Loucy (cell line): ENCODE results near the gene TMEM11.

Experiments
- H2AFZ ChIP-seq: fragments of 200-600 bp; sonication (generic); 2 replicates; pipeline ENCODE4 v1.6.0; 2016; ENCODE audit warnings: antibody characterized with exemption, mild to moderate bottlenecking, low read length, moderate library complexity
- H3F3A ChIP-seq: fragments of 200-600 bp; 2 replicates; pipeline ENCODE4 v1.6.0; 2016; ENCODE audit warnings: antibody characterized with exemption, low read depth, mild to moderate bottlenecking
- H3K27me3 ChIP-seq: fragments of 200-600 bp; sonication (generic); 2 replicates; pipeline ENCODE4 v1.6.1; 2014; ENCODE audit warnings: low read length, mild to moderate bottlenecking; ENCODE audit not compliant: insufficient read depth, poor library complexity, severe bottlenecking
- H3K36me3 ChIP-seq: fragments of 200-600 bp; sonication (generic); 2 replicates; pipeline ENCODE4 v1.6.1; 2016; ENCODE audit warnings: low read length; ENCODE audit not compliant: insufficient read depth
- H3K4me1 ChIP-seq: fragments of 200-600 bp; sonication (generic); 2 replicates; pipeline ENCODE4 v1.5.1; 2014; ENCODE audit warnings: low read length, mild to moderate bottlenecking; ENCODE audit not compliant: insufficient read depth, poor library complexity, severe bottlenecking
- H3K4me2 ChIP-seq: fragments of 200-600 bp; sonication (generic); 2 replicates; pipeline ENCODE4 v1.6.0; 2014; ENCODE audit warnings: antibody characterized with exemption, low read length, low read depth, mild to moderate bottlenecking; ENCODE audit not compliant: poor library complexity, severe bottlenecking
- H3K4me3 ChIP-seq: fragments of 200-600 bp; sonication (generic); 2 replicates; pipeline ENCODE4 v1.5.1; 2014; ENCODE audit warnings: low read length, mild to moderate bottlenecking, mixed read lengths; ENCODE audit not compliant: poor library complexity, severe bottlenecking
- H3K79me2 ChIP-seq: fragments of 200-600 bp; sonication (generic); 2 replicates; pipeline ENCODE4 v1.6.1; 2014; ENCODE audit warnings: low read length; ENCODE audit not compliant: insufficient read depth
- H3K9ac ChIP-seq: fragments of 200-600 bp; sonication (generic); 2 replicates; pipeline ENCODE4 v1.6.0; 2014; ENCODE audit warnings: mild to moderate bottlenecking, low read depth, low read length, moderate library complexity; ENCODE audit not compliant: poor library complexity, severe bottlenecking
- H3K9me2 ChIP-seq: fragments of 200-600 bp; sonication (generic); replicated peaks from 2 replicates; pipeline ENCODE4 v1.6.1; 2016; ENCODE audit warnings: low read depth, low read length, mixed read lengths
- H3K9me3 ChIP-seq: fragments of 200-600 bp; sonication (generic); 2 replicates; pipeline ENCODE4 v1.6.1; 2014; ENCODE audit warnings: mild to moderate bottlenecking, antibody characterized with exemption, low read length, low read depth; ENCODE audit not compliant: insufficient read depth
- H4K20me1 ChIP-seq: fragments of 200-600 bp; sonication (generic); 2 replicates; pipeline ENCODE4 v1.6.0; 2014; ENCODE audit warnings: antibody characterized with exemption, low read length, mild to moderate bottlenecking; ENCODE audit not compliant: insufficient read depth, poor library complexity, severe bottlenecking
- CTCF ChIP-seq: fragments of 200-600 bp; sonication (generic); conservative IDR thresholded peaks from 2 replicates; pipeline ENCODE4 v1.5.1; 2014; ENCODE audit warnings: mild to moderate bottlenecking, antibody characterized with exemption, low read length
- EZH2phosphoT487 ChIP-seq: fragments of 200-600 bp; IDR thresholded peaks from 2 replicates; pipeline ENCODE4 v1.6.1; 2018; ENCODE audit warnings: antibody characterized with exemption, mild to moderate bottlenecking, moderate library complexity, borderline replicate concordance

TMEM11 gene

GRCh38 chr17:21204935-21205334, 9.0 kb downstream of the TMEM11 start:
- TF ChIP-seq EZH2phosphoT487 (no peak), CTCF (no peak)
- H3K79me2 ChIP-seq: peaks cover 96% of the 10 kb centered on the region
- no peaks in the 10 kb centered on the region for H3F3A ChIP-seq
- no peak overlapping the region for H3K4me3 ChIP-seq
- H2AFZ ChIP-seq: no peak overlapping the region
- H3K9me2 ChIP-seq: no peaks in the 10 kb centered on the region
- no peak overlapping the region for H3K4me2 ChIP-seq
- H3K9me3 ChIP-seq: no peaks in the 10 kb centered on the region
- H4K20me1 ChIP-seq: peaks cover 82% of the 10 kb centered on the region
- H3K9ac ChIP-seq: no peak overlapping the region
- H3K27me3 ChIP-seq: no peaks in the 10 kb centered on the region
- peaks cover 24% of the 10 kb centered on the region; the same call in 1 of the 2 replicates for H3K36me3 ChIP-seq
- H3K4me1 ChIP-seq: peaks cover 3% of the 10 kb centered on the region

GRCh38 chr17:21202512-21202911, 11.4 kb downstream of the TMEM11 start:
- Histone ChIP-seq H3K4me3 (no peak overlapping the region), H3K9me2 (no peaks in the 10 kb centered on the region), H3K9ac (no peak overlapping the region), H3F3A (no peaks in the 10 kb centered on the region), H2AFZ (no peak overlapping the region), H3K27me3 (no peaks in the 10 kb centered on the region), H3K36me3 (peaks cover 27% of the 10 kb centered on the region; the same call in 1 of the 2 replicates), H3K79me2 (peaks cover 96% of the 10 kb centered on the region), H3K4me2 (no peak overlapping the region), H3K4me1 (no peaks in the 10 kb centered on the region), H4K20me1 (peaks cover 74% of the 10 kb centered on the region), H3K9me3 (no peaks in the 10 kb centered on the region)
- TF ChIP-seq EZH2phosphoT487: no peak
- no peak for TF ChIP-seq CTCF

- no peaks in the 10 kb centered on the region for H3F3A ChIP-seq
- H3K79me2 ChIP-seq: peaks cover 96% of the 10 kb centered on the region
- TF ChIP-seq CTCF (no peak), EZH2phosphoT487 (no peak)
- no peak overlapping the region for H3K4me2 ChIP-seq
- H2AFZ ChIP-seq: no peak overlapping the region
- no peak overlapping the region for H3K9ac ChIP-seq
- H4K20me1 ChIP-seq: peaks cover 69% of the 10 kb centered on the region
- H3K4me1 ChIP-seq: no peaks in the 10 kb centered on the region
- H3K4me3 ChIP-seq: no peak overlapping the region
- H3K27me3 ChIP-seq: no peaks in the 10 kb centered on the region
- H3K9me3 ChIP-seq: no peaks in the 10 kb centered on the region
- H3K36me3 ChIP-seq: peaks cover 28% of the 10 kb centered on the region; the same call in 1 of the 2 replicates
- no peaks in the 10 kb centered on the region for H3K9me2 ChIP-seq
Observed at GRCh38 chr17:21201874-21202273, 12.1 kb downstream of the TMEM11 start.
